Germinal center (tissue), 1 donor: ENCODE measurements around the gene SLC39A1.
"Not testable (repeated sequence)": the region's sequence is repeated elsewhere in the genome, so short reads cannot be mapped to it uniquely, and the experiment has no call there.

Experiments used
- DNase-seq: peaks from one replicate; pipeline ENCODE4 v3.0.0; 2012; ENCODE audit warnings: mixed read lengths, low spot score

The SLC39A1 gene

DNA sequence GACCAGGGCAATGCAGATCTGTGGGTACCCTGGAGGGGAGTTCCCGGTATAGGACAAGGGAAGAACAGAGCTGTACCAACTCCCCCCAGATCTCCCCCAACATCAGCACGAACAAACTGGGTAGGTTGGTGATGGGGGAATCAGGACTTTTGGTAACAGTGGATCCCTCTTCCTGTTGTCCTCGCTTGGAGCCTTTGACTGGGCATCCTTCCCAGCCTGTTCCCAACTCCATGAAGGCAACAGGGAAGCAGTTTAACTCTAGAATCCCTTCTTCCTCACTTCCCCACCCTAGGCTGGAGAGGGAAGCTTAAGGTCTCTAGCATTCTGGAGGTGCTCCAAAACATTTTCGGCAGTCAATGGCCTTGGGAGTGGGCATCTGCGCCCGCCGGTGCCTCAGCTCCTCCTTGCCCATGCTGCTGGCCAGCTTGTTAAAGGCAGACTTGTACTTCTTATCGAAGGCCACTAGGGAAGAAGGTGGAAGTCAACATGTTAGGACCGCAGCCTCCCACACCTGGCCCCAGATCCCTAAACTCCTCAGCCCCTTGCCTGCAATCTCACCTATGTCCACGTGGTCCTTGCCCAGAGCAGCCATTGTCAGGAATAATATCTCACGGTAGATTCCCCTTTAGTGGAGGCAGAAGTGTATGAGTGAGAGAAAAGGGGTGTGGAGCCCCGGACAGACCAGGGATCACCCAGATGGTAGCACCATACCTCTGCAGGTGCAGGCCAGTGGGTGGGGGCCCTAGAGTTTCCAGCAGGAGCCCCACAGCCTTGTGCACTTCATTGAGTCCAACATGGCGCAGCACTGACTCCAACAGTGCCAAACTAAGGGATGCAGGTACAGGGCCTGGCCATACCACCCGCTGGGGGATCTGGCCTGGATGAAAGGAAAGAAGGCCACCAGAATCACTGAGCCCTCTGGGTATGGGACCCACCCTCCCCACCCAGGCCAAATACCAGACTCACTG is 33.1 kb downstream of the SLC39A1 start:
- DNase-seq: no peak

DNA sequence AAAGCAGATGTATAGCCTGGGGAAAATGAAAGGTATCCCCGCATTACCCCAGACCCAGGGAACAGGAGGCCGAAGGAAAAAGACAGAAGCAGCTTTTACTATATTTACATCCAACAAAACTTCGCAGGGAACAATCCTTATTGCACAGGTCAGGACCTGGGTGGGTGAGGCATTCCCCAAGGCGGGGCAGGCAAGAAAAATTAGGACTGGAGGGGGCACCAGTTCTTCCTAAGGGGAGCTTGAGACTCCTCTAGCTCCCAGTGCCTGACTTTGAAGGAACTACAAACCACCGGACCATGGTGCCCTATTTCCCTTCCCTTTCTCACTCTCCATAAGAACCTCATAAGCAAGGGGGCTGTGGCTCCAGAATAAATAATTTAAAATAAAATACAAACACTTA is 33.9 kb downstream of the SLC39A1 start:
- no peak for DNase-seq

- no peak for DNase-seq
Observed at GRCh38 chr1:153928791-153929341, 34.5 kb downstream of the SLC39A1 start.

DNA sequence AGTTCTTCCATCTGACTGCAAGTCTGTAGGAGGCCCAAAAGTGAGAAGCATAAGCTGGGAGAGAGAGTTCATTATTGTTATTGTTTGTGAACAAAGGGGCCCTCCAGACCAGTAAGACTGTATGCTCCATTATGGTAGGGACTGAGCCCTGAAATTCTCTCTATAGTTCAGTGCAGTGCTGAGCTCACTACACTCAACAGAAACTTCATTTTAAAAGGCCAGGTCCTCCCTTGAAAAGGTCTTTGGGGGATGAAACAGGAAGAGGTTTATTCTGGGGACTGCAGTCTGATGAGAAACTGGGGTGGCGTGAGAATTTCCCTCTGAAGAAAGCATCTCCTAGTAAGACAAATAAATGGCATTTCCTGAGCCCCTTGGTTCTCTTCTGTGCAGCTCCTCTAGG is 35.1 kb downstream of the SLC39A1 start:
- DNase-seq: no peak

DNA sequence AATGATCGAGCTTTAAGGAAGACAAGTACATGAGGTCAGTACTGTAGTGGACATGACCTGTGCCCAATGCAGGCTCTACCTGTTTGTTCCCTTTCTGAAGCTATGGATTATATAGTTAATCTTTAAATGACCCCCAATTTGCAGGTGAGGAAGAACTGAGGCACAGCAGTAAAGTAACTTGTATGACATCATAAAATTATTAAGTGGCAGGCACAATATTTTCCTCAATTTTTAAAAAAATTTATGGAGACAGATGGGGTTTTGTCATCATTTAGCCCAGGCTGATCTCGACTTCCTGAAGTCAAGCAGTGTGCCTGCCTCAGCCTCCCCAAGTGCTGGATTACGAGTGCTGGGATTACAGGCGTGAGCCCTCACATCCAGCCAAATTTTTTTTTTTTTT is 36.9 kb downstream of the SLC39A1 start:
- no peak for DNase-seq

- DNase-seq: peak; percentile 99
Observed at GRCh38 chr1:153922972-153923925, 40.1 kb downstream of the SLC39A1 start, which contains the start of gene GATAD2B. Gene GATAD2B, minus strand, starts transcription at chr1:153922972. Its CDS starts 94,625 bp downstream, at chr1:153828347.

DNA sequence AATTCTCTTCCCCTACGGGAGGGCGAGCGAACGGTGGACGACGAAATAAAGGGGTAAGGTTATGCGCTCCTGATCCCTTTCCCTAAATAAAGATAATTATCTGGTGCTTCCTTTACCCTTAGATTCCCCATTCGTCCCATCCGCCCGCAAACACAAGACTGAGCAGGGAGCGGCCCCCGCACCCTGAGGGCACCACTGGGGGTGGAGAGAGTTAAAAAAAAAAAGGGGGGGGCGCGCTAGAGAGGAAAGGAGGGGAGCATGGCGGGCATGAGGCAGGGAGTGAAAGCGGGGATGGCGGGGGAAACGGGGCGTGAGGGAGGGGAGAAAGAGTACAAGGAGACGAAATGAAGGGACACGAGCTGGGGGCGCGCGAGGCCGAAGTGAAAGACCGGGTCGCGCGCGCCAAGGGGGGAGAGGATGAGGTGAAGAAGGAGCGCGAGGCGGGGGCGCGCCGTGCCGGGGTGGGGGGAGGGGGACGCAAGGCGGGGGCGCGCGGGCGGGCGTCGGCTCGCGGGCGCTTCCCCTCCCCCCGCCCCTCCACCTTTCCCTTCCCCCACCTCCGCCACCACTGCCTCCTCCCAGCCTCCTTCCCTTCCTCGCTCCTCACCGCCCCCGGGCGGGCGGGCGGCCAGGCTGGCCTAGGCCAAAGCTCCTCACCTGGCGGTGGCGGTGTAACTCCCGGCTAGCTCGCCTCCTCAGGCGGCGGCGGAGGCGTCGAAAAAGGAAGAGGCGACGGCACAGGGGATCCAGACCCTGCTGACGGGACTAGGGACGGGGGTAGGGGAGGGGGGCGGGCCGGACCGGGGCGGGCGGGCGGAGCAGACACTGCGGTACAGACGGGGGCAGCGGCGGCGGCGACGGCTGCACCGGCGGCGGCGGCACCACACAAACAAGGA is 41.0 kb downstream of the SLC39A1 start:
- no peak for DNase-seq

DNA sequence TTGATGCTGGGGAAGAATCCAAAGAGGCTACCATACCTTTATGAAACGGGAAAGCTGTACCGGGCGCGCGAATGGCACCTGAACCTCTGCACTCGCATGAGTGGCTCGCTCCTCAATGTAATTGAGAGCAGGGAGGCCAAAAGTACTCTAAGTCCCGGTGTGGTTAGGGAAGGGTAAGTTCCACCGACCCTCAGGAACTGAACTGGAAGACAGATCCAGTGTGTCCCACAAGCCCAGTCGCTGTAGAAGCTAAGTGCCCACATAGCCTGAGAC is 41.6 kb downstream of the SLC39A1 start:
- no peak for DNase-seq

DNA sequence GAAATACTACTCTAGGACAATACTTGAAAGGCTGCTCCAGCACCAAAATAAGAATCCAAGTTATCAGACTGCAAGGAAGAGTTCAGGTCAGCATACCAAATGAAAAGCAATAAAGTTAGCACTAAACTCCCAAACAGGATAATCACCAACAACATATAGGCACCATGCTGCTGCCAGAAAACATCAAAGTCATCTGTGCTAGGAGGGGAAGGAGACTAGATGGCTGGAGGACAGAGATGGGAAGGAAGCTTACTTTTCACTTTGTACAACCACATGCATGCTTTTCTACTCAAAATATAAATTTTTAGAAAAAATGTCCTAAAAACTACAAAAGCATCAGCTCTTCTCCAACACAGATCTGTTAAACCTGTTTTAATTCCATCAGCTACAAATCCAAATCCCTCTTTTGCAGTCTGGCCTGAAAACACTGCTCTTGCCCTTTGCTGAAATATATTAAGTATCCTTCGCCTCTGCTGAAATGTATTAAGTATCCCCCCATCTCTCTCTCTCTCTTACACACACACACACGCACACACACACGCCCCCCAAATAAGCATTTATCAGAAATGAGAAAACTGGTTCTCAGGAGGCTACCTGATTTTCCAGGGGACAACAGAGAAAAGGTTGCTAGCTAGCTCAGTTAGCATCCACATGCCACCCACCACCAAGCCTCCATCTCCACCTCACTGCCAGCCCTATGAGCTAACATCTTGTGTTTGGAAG is 42.1 kb downstream of the SLC39A1 start:
- DNase-seq: no peak

GRCh38 chr1:153919876-153920852 is 43.2 kb downstream of the SLC39A1 start:
- DNase-seq: no peak

DNA sequence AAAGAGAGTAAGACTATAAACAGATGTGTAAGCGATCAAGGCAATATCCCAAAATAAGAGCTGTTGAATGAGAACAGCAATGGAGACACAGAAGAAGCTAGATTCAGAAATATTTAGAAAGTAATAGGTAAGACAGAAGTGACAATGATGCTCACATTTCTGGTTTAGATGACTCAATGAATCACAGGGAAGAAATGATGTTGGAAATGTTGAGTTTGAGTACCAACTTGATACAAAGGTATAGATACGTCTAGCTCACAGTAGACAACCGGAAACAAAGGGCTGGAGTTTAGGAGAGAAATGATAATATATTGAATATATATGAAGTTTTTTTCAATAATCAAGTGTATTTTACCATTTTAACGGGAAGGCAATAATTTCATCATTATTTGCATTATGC is 47.0 kb downstream of the SLC39A1 start:
- DNase-seq: no peak

GRCh38 chr1:153912349-153912748 is 51.0 kb downstream of the SLC39A1 start:
- DNase-seq: no peak

DNA sequence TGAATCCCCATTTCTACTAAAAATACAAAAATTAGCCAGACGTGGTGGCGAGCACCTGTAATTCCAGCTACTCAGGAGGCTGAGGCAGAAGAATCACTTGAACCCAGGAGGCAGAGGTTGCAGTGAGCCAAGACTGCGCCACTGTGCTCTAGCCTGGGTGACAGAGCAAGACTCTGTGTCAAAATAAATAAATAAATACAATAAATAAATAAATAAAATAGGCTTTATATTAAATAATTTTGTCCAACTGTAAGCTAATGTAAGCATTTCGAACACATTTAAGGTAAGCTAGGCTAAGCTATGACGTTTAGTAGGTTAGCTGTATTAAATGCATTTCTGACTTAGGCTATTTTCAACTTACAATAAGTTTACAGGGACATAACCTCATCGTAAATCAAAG is 52.8 kb downstream of the SLC39A1 start:
- not testable (repeated sequence) for DNase-seq
